Caco-2 (cell line): Measurements from ENCODE around the gene NHERF2. TPM values are rescaled to one million over a fixed set of nuclear protein-coding genes. Genes with fewer than 3 reads are reported as not detected.

Experiments used
- BruUV-seq: library from RNA; stranded (reverse); fragments of 400-500 nt; replicated peaks from 2 replicates; lab custom pipeline; 2021; lab: Mats Ljungman, UMichigan
- CTCF ChIA-PET: fragments of 300-600 bp; sonication (Branson Sonifier 250); formaldehyde crosslinking; loops from one replicate; lab custom pipeline; 2022; ENCODE audit warnings: antibody characterized with exemption; lab: Charles Lee
- POLR2A ChIA-PET: fragments of 300-600 bp; sonication (Branson Sonifier 250); formaldehyde crosslinking; loops from one replicate; lab custom pipeline; 2022; ENCODE audit warnings: antibody characterized with exemption; lab: Charles Lee
- DNase-seq, 2 experiments: peaks; one replicate each; pipeline versions ENCODE4 v3.0.0 to v3.0.0-alpha.2; 2020 to 2022
- H3K27me3 ChIP-seq: replicated peaks from 2 replicates; pipeline ENCODE4 v1.6.0; 2011; ENCODE audit warnings: low read length; ENCODE audit not compliant: control insufficient read depth, insufficient read depth
- H3K36me3 ChIP-seq: 2 replicates; pipeline ENCODE4 v1.5.1; 2011; ENCODE audit warnings: low read length; ENCODE audit not compliant: control insufficient read depth, insufficient read depth
- H3K4me1 ChIP-seq: fragments of 250-450 bp; sonication (Bioruptor Pico); 2 replicates; pipeline ENCODE4 v1.5.1; 2020; ENCODE audit warnings: mild to moderate bottlenecking
- H3K4me3 ChIP-seq: 2 replicates; pipeline ENCODE4 v1.5.1; 2011; ENCODE audit warnings: low read depth, mild to moderate bottlenecking, control low read depth, low read length
- H3K9me3 ChIP-seq: fragments of 250-450 bp; sonication (Bioruptor Pico); 2 replicates; pipeline ENCODE4 v1.5.1; 2020; ENCODE audit warnings: mild to moderate bottlenecking, moderate library complexity
- H3K27ac Mint-ChIP-seq: one replicate; pipeline ENCODE4 v1.8.0; 2022; ENCODE audit warnings: mixed read lengths; ENCODE audit not compliant: unreplicated experiment
- H3K27me3 Mint-ChIP-seq: one replicate; pipeline ENCODE4 v1.8.0; 2022; ENCODE audit warnings: mixed read lengths; ENCODE audit not compliant: insufficient read depth, unreplicated experiment
- H3K36me3 Mint-ChIP-seq: one replicate; pipeline ENCODE4 v1.8.0; 2022; ENCODE audit warnings: mild to moderate bottlenecking, mixed read lengths; ENCODE audit not compliant: insufficient read depth, unreplicated experiment
- H3K4me1 Mint-ChIP-seq: one replicate; pipeline ENCODE4 v1.8.0; 2022; ENCODE audit warnings: low read depth, mixed read lengths; ENCODE audit not compliant: unreplicated experiment
- H3K4me3 Mint-ChIP-seq: one replicate; pipeline ENCODE4 v1.8.0; 2022; ENCODE audit warnings: mild to moderate bottlenecking, moderate library complexity, mixed read lengths; ENCODE audit not compliant: unreplicated experiment
- H3K9me3 Mint-ChIP-seq: one replicate; pipeline ENCODE4 v1.8.0; 2022; ENCODE audit warnings: mixed read lengths; ENCODE audit not compliant: unreplicated experiment
- CTCF ChIP-seq, 2 experiments: fragments of 200-600 bp in 1 of 2; IDR thresholded peaks; 1 replicate in 1 of 2; 2 replicates in 1 of 2; pipeline versions ENCODE4 v1.5.1 to v1.8.0; 2011 to 2022; ENCODE audit warnings: antibody characterized with exemption in 1 of 2, control low read depth in 1 of 2, inconsistent platforms in 1 of 2, low read depth in 1 of 2, low read length in 1 of 2, mild to moderate bottlenecking in 1 of 2, moderate library complexity in 1 of 2; ENCODE audit not compliant: insufficient read depth in 1 of 2, severe bottlenecking in 1 of 2, unreplicated experiment in 1 of 2
- intact Hi-C: fragments of 100-400 bp; cut with micrococcal nuclease; formaldehyde crosslinking; loops from one replicate; pipeline ENCODE4 v1.10.0; 2022; ENCODE audit not compliant: unreplicated experiment
- total RNA-seq: library from RNA; stranded (reverse); gene quantifications from 2 replicates; pipeline ENCODE4 v1.2.3, GENCODE V29; 2022

The NHERF2 gene
- total RNA-seq, 1 experiment from 2014 or later: 26.6 TPM

- H3K36me3 Mint-ChIP-seq: peaks cover 73% of the 10 kb centered on the region
- no TSS peak for BruUV-seq
These were observed 60.4 kb downstream of the NHERF2 start for GRCh38 chr16:2086812-2087747.

GRCh38 chr16:2087748-2088631 lies 61.3 kb downstream of the NHERF2 start:
- ChIA-PET POLR2A (no interaction called here), CTCF (no interaction called here)
- no peaks in the 10 kb centered on the region for H3K27me3 Mint-ChIP-seq
- Histone ChIP-seq H3K4me3 (no peak overlapping the region), H3K9me3 (no peaks in the 10 kb centered on the region), H3K27me3 (no peaks in the 10 kb centered on the region), H3K4me1 (peaks cover 21% of the 10 kb centered on the region), H3K36me3 (no peaks in the 10 kb centered on the region; the same call in 1 of the 2 replicates)
- H3K36me3 Mint-ChIP-seq: peaks cover 76% of the 10 kb centered on the region
- no peaks in the 10 kb centered on the region for H3K4me1 Mint-ChIP-seq
- intact Hi-C loops: no loop called here
- no peak for DNase-seq
- BruUV-seq: no TSS peak
- no peak for TF ChIP-seq CTCF (IDR thresholded peaks at IDR 0.05; ENCODE audit: insufficient read depth in 1 of 2, low read depth in 1 of 2, low read length in 1 of 2, severe bottlenecking in 1 of 2, unreplicated experiment in 1 of 2)
- H3K4me3 Mint-ChIP-seq: no peak overlapping the region
- H3K9me3 Mint-ChIP-seq: no peaks in the 10 kb centered on the region
- H3K27ac Mint-ChIP-seq: no peak overlapping the region

More at GRCh38 chr16:2086812-2087747, 60.4 kb downstream of the NHERF2 start:
- Mint-ChIP-seq H3K4me3 (no peak overlapping the region), H3K27ac (no peak overlapping the region), H3K9me3 (no peaks in the 10 kb centered on the region), H3K27me3 (no peaks in the 10 kb centered on the region), H3K4me1 (no peaks in the 10 kb centered on the region)
- H3K9me3 ChIP-seq: no peaks in the 10 kb centered on the region
- intact Hi-C loops: no loop called here
- H3K4me3 ChIP-seq: no peak overlapping the region
- peaks cover 14% of the 10 kb centered on the region for H3K4me1 ChIP-seq
- POLR2A ChIA-PET: no interaction called here
- DNase-seq: no peak
- H3K27me3 ChIP-seq: no peaks in the 10 kb centered on the region
- TF ChIP-seq CTCF (IDR thresholded peaks at IDR 0.05; ENCODE audit: insufficient read depth in 1 of 2, low read depth in 1 of 2, low read length in 1 of 2, severe bottlenecking in 1 of 2, unreplicated experiment in 1 of 2): no peak
- H3K36me3 ChIP-seq: no peaks in the 10 kb centered on the region; the same call in 1 of the 2 replicates
- CTCF ChIA-PET: no interaction called here

Other genes starting within 250 kb of the NHERF2 start
- gene SPSB3, start 244.3 kb upstream of the NHERF2 start, total RNA-seq: 26.0 and 28.0 TPM in 2 replicates
- 61.9 and 65.3 TPM in 2 replicates for gene NUBP2, start 243.9 kb upstream of the NHERF2 start, total RNA-seq
- gene IGFALS, start 233.2 kb upstream of the NHERF2 start, total RNA-seq: not detected in 2 replicates
- gene HAGH, start 200.1 kb upstream of the NHERF2 start, total RNA-seq: 39.9 and 48.1 TPM in 2 replicates
- gene FAHD1, start 199.7 kb upstream of the NHERF2 start, total RNA-seq: 16.5 and 21.1 TPM in 2 replicates
- not detected in 2 replicates for gene MEIOB, start 154.7 kb upstream of the NHERF2 start, total RNA-seq
- gene HS3ST6, start 108.5 kb upstream of the NHERF2 start, total RNA-seq: not detected in 2 replicates
- 27.6 and 30.5 TPM in 2 replicates for gene MSRB1, start 83.7 kb upstream of the NHERF2 start, total RNA-seq
- not detected in 2 replicates for gene RPL3L, start 72.2 kb upstream of the NHERF2 start, total RNA-seq
- 128 and 132 TPM in 2 replicates for gene NDUFB10, start 67.4 kb upstream of the NHERF2 start, total RNA-seq
- 2,961 and 3,006 TPM in 2 replicates for gene RPS2, start 62.1 kb upstream of the NHERF2 start, total RNA-seq
- not detected in 2 replicates for gene RNF151, start 60.0 kb upstream of the NHERF2 start, total RNA-seq
- 34.7 and 36.6 TPM in 2 replicates for gene TBL3, start 54.8 kb upstream of the NHERF2 start, total RNA-seq
- gene NOXO1, start 45.4 kb upstream of the NHERF2 start, total RNA-seq: 0.35 and 1.1 TPM in 2 replicates
- gene GFER, start 42.7 kb upstream of the NHERF2 start, total RNA-seq: 57.3 and 57.4 TPM in 2 replicates
- 2.9 and 3.3 TPM in 2 replicates for gene SYNGR3, start 36.9 kb upstream of the NHERF2 start, total RNA-seq
- 43.7 and 50.4 TPM in 2 replicates for gene ZNF598, start 17.1 kb upstream of the NHERF2 start, total RNA-seq
- gene NPW, start 7.1 kb upstream of the NHERF2 start, total RNA-seq: 6.1 and 8.8 TPM in 2 replicates
- 34.3 and 38.6 TPM in 2 replicates for gene NTHL1, start 20.9 kb downstream of the NHERF2 start, total RNA-seq
- gene TSC2, start 21.1 kb downstream of the NHERF2 start, total RNA-seq: 109 and 112 TPM in 2 replicates
- 70.5 and 76.2 TPM in 2 replicates for gene PKD1, start 109.0 kb downstream of the NHERF2 start, total RNA-seq
- gene RAB26, start 121.7 kb downstream of the NHERF2 start, total RNA-seq: 1.0 and 1.2 TPM in 2 replicates
- gene TRAF7, start 128.9 kb downstream of the NHERF2 start, total RNA-seq: 61.4 and 66.3 TPM in 2 replicates
- 6.6 and 10.8 TPM in 2 replicates for gene CASKIN1, start 169.7 kb downstream of the NHERF2 start, total RNA-seq
- gene MLST8, start 178.6 kb downstream of the NHERF2 start, total RNA-seq: 53.1 and 59.7 TPM in 2 replicates
- 5.4 and 10.0 TPM in 2 replicates for gene BRICD5, start 184.0 kb downstream of the NHERF2 start, total RNA-seq
- 31.1 and 36.2 TPM in 2 replicates for gene PGP, start 187.9 kb downstream of the NHERF2 start, total RNA-seq
- gene E4F1, start 196.7 kb downstream of the NHERF2 start, total RNA-seq: 29.5 and 30.1 TPM in 2 replicates
- gene DNASE1L2, start 209.5 kb downstream of the NHERF2 start, total RNA-seq: 0.27 and 1.00 TPM in 2 replicates
- gene ECI1, start 224.7 kb downstream of the NHERF2 start, total RNA-seq: 135 and 157 TPM in 2 replicates
- gene RNPS1, start 241.2 kb downstream of the NHERF2 start, total RNA-seq: 207 and 210 TPM in 2 replicates